Kidney (tissue), 14 donors: ENCODE measurements around the gene ITPK1. TPM values are rescaled to one million over a fixed set of nuclear protein-coding genes. Genes with fewer than 3 reads are reported as not detected.
A peak's percentile ranks its signal among the peaks of the same experiment; 100 is the strongest.

Experiments
- DNase-seq, 5 donors: peaks; one replicate each; pipeline ENCODE4 v3.0.0-alpha.2; 2013 to 2020
- FAIRE-seq: peaks from 2 replicates; lab custom pipeline; 2012; peaks lifted over from hg19 to GRCh38; lab: Jason Lieb, UNC
- H3K27ac ChIP-seq, 2 donors: one replicate each; pipeline ENCODE4 v1.7.0; 2013; ENCODE audit warnings: low read depth in 2 of 2, low read length in 2 of 2, inconsistent platforms in 1 of 2
- H3K27me3 ChIP-seq: one replicate; pipeline ENCODE4 v1.7.1; 2013; ENCODE audit warnings: low read length, inconsistent platforms; ENCODE audit not compliant: control insufficient read depth, insufficient read depth
- H3K36me3 ChIP-seq, 3 donors: one replicate each; pipeline versions ENCODE4 v1.7.0 to v1.7.1; 2013; ENCODE audit warnings: low read length in 3 of 3, control low read depth in 1 of 3, inconsistent platforms in 1 of 3; ENCODE audit not compliant: insufficient read depth in 3 of 3, control insufficient read depth in 2 of 3
- H3K4me1 ChIP-seq, 3 donors: one replicate each; pipeline versions ENCODE4 v1.7.0 to v1.7.1; 2013; ENCODE audit warnings: low read length in 3 of 3, inconsistent platforms in 1 of 3, low read depth in 1 of 3; ENCODE audit not compliant: control insufficient read depth in 2 of 3, insufficient read depth in 2 of 3
- H3K4me3 ChIP-seq, 3 donors: one replicate each; pipeline versions ENCODE4 v1.7.0 to v1.8.1; 2013; ENCODE audit warnings: low read length in 3 of 3, control low read depth in 1 of 3, inconsistent platforms in 1 of 3
- H3K9ac ChIP-seq, 3 donors: one replicate each; pipeline versions ENCODE4 v1.7.0 to v1.7.1; 2013; ENCODE audit warnings: low read length in 3 of 3, control low read depth in 1 of 3, inconsistent platforms in 1 of 3
- H3K9me3 ChIP-seq, 3 donors: one replicate each; pipeline versions ENCODE4 v1.7.0 to v1.7.1; 2013; ENCODE audit warnings: low read length in 3 of 3, control low read depth in 1 of 3, inconsistent platforms in 1 of 3; ENCODE audit not compliant: control insufficient read depth in 2 of 3, insufficient read depth in 1 of 3
- intact Hi-C: fragments of 100-400 bp; cut with DNase I; formaldehyde crosslinking; loops from one replicate; pipeline ENCODE4 v1.11.1; 2022
- polyA plus RNA-seq: library from polyadenylated mRNA; stranded (reverse); fragments of 350-450 nt; fragmentation: Illumina TruSeq; extraction: RNeasy Lipid Tissue Mini Kit (QIAGEN cat#74804); gene quantifications from one replicate; pipeline ENCODE4 v1.2.3, GENCODE V29; 2014; ENCODE audit warnings: low read depth, low replicate concordance; ENCODE audit not compliant: insufficient read depth
- total RNA-seq: library from RNA; stranded (reverse); fragmentation: NEBNext Ultra II Directional; extraction: Animal tissue kit (Norgen Biotek cat#: 25700); gene quantifications from one replicate; pipeline ENCODE4 v1.2.1, GENCODE V29; 2021
- TF ChIP-seq, protein P1 (sequence below): IDR thresholded peaks from 3 replicates; pipeline ENCODE4 v1.5.1; 2012; ENCODE audit warnings: mild to moderate bottlenecking, moderate library complexity, borderline replicate concordance; ENCODE audit not compliant: insufficient read depth; ENCODE audit errors: extremely low read depth
- donor health status: control.
- donor health status: control.
- donor health status: control.
- donor health status: control.
- donor health status: control.
- donor health status: DM: yes; HTN: yes; CAD: no.
- donor health status: Normal renal cell carcinoma (clear cell type).

Gene ITPK1
- total and polyA plus RNA-seq, 2 donors from 2014 or later, result 43.6 to 92.0 TPM

GRCh38 chr14:93017301-93017797, 98.4 kb downstream of the ITPK1 start:
- no peak for DNase-seq
- Histone ChIP-seq H3K4me3 (no peak overlapping the region), H3K27me3 (no peaks in the 10 kb centered on the region), H3K9me3 (no peaks in the 10 kb centered on the region), H3K9ac (no peak overlapping the region), H3K36me3 (no peaks in the 10 kb centered on the region), H3K27ac (peak overlapping the region; percentile 41 to 60), H3K4me1 (peaks cover 0 to 27% (median 26%) of the 10 kb centered on the region in 3 donors)
- no peak for FAIRE-seq
- TF ChIP-seq, protein P1, sequence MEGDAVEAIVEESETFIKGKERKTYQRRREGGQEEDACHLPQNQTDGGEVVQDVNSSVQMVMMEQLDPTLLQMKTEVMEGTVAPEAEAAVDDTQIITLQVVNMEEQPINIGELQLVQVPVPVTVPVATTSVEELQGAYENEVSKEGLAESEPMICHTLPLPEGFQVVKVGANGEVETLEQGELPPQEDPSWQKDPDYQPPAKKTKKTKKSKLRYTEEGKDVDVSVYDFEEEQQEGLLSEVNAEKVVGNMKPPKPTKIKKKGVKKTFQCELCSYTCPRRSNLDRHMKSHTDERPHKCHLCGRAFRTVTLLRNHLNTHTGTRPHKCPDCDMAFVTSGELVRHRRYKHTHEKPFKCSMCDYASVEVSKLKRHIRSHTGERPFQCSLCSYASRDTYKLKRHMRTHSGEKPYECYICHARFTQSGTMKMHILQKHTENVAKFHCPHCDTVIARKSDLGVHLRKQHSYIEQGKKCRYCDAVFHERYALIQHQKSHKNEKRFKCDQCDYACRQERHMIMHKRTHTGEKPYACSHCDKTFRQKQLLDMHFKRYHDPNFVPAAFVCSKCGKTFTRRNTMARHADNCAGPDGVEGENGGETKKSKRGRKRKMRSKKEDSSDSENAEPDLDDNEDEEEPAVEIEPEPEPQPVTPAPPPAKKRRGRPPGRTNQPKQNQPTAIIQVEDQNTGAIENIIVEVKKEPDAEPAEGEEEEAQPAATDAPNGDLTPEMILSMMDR, result no peak
- intact Hi-C loops, result no loop called here

- Histone ChIP-seq H3K27me3 (no peaks in the 10 kb centered on the region), H3K27ac (peak overlapping the region; percentile 9 to 60), H3K9ac (no peak overlapping the region), H3K4me3 (no peak overlapping the region), H3K4me1 (peaks cover 0 to 34% (median 27%) of the 10 kb centered on the region in 3 donors), H3K36me3 (no peaks in the 10 kb centered on the region), H3K9me3 (no peaks in the 10 kb centered on the region)
- TF ChIP-seq, protein P1, result no peak
- peak in 1 of 5 donors; percentile 53 for DNase-seq
- intact Hi-C loops, result no loop called here
- FAIRE-seq, result no peak
These were observed 99.4 kb downstream of the ITPK1 start for GRCh38 chr14:93016275-93016845.

GRCh38 chr14:93015505-93015904, 100.2 kb downstream of the ITPK1 start:
- no peak for FAIRE-seq
- peaks cover 0 to 34% (median 22%) of the 10 kb centered on the region in 3 donors for H3K4me1 ChIP-seq
- no peak for DNase-seq

More at GRCh38 chr14:93015505-93015904, 100.2 kb downstream of the ITPK1 start:
- intact Hi-C loops, result no loop called here
- H3K9me3 ChIP-seq, result no peaks in the 10 kb centered on the region
- no peak overlapping the region for H3K27ac ChIP-seq
- no peak overlapping the region for H3K4me3 ChIP-seq
- H3K27me3 ChIP-seq, result no peaks in the 10 kb centered on the region
- H3K36me3 ChIP-seq, result no peaks in the 10 kb centered on the region
- TF ChIP-seq, protein P1, result no peak
- H3K9ac ChIP-seq, result no peak overlapping the region
